ENCODE data around the gene SLC26A9. TPM values are rescaled to one million over a fixed set of nuclear protein-coding genes. Genes with fewer than 3 reads are reported as not detected.

SLC26A9 gene
- polyA plus RNA-seq, 12 donors: 0.05 to 0.27 (median 0.09) TPM; not detected in 6

DNA sequence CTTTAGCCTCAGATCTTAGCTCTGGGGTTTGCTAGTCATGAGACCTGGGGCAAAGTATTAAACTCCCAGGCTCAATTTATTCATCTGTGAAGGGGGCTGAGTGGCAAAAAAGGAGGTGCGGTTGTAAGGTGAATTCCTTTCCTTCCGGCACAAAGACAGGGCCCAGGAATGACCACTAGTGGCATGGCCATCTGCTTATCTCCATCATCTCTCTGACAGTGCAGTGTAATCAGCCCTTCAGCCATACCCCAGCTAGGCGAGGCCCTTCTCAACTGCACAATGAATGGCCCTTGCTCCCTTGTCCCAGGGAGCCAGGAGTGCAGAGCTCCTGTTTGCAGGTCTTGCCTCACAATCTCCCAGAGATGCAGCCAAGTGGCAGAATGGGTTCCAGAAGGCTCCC, 5.6 kb upstream of the SLC26A9 start:
- DNase-seq: no peak

DNA sequence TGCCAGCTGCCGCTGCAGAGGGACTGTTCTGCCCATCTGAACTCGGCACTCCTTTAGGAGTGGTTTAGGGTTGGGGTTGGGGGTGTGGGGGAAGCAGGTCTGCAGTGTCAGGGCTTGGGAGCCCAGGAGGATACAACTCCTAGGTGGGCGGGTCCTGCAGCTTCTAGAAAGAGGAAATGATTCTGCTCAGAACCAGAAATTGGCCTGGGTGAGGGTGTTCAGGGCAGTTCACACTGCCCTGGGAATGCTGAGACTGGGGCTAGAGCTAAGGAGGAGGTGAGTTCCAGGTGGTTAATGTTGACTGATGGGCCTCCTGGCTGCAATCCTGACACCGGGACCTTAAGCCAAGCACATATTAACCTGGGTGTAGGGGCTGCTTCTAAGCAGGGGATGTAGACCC, 4.8 kb upstream of the SLC26A9 start:
- no peak for DNase-seq

DNA sequence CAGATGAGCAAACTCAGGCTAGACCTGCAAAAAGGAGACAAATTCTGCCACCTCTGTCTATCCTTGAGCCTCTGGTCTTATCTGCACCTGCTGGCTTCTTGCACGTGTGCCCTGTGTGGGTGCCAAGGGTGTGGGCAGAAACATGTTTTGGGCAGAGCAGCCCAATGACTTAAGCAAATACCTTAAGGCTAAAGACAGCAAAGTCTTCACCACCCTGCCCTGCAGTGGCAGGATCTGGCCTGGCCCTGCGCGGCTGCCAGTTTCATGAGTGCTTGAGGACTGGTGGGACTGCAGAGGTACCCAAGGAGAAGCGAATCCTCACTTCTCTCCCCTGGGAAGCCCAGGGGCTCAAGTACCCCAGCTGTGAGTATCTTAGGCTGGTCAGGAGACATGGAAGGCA, 3.8 kb upstream of the SLC26A9 start:
- DNase-seq: no peak

DNA sequence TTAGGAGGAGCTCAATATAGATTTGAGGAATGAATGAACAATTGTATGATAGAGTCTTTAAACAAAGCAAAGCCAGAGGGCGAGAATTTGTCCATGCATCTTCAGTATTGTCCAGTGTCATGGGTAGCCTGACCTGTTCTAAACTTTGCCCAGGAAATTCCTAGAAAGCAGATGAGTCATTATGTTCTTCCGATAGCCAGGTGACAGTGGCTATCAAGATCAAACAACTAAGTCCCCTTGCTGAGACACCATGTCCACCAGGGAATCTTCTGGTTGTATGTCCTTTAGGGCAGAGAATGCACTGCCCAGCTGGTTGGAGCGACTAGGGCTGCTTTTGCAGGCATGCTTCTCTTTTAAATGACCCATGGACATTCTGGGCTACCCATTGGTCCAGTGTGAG, 1.8 kb upstream of the SLC26A9 start:
- DNase-seq: no peak

DNA sequence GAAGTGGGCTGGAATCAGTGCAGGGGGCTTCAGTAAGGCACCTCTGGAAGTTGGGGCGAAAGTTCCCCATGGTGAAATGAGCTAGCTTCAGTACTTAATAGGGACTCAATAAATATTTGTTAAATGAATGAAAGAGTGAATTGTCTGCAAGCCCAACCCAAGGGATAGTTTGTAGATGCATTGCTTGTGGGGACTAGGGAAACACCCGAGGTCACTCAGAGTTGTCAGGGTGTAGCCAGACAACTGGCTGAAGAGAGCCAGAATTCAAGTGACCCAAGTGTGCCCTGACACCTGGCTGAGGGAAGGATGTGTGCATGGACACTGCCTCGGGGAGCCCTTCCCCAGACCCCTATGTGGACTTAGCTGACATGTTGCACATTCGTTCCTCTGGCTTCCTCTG, 1.3 kb upstream of the SLC26A9 start:
- no peak for DNase-seq

DNA sequence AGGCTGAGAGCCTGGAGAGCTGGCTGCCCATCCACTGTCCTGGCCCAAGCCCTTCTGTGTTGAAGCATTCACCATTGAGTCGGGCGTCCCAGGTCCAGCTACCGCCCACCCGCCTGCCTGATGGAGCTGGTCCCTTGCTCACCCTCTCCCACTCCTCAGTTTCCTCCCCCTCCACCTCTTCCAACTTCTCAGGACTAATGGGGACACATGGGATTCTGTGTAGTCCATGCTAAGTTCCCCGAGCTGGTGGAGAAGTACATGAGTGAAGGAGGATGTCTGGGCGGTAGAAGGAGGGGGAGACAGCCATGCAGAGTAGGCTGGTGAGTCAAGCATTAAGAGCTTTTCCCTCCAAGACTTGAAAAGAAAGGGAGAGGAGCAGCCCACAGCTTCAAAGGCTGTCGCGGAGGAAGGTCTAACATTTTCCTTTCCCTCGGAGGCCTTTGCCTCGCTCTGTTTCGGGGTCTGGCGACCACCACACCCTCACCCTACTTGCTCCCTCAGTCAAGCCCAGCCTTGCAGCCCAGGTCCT, 561 bp downstream of the SLC26A9 start:
- DNase-seq: no peak

DNA sequence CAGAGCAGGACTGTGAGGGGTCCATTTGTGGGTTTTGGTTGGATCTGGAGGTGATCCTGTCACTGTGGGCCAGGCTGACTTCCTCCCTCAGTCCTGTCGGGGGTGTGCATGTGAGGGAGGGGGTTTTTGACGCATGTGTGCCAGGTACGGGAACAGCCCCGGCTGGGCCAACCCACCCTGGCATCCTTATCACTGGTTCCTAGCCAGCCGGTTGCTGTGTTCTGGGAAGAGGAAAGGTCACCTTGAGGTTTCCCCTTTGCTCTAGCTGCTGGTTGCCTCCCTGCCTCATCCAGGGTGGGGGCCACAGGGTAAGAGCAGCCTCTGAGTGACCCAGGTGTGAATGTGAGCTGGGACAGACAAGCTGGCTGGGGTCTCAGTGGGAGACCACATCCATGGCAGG, 2.5 kb downstream of the SLC26A9 start:
- no peak for DNase-seq

DNA sequence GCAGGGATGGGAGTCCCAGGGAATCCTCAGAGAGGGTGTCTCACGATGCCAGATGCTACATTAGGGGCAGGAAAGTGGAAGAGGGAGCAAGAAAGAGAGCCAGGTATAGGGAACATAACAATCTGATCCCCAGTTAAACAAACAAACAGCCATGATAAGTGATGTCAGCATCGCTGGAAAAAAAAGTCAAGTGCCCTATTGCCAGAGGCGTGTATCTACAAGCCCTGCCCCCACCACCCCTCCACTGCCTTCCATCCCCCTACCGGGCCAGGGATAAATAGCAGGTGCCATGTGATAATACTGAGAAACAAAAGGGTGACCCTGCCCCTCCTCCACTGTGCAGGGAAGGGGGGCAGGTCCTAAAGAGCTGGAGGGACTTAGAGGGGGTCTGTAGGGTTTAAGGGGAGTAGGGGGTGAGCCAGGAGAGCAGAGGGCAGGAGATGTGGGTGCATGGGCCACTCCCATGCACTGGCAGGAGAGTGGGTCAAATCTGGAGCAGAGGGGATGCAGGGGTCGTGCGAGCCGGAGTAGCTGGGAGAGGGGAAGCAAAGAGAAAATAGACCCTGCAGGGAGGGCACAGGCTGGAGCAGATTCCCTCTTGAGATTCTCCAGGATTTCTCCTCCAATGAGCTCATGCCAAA, 3.4 kb downstream of the SLC26A9 start:
- no peak for DNase-seq

DNA sequence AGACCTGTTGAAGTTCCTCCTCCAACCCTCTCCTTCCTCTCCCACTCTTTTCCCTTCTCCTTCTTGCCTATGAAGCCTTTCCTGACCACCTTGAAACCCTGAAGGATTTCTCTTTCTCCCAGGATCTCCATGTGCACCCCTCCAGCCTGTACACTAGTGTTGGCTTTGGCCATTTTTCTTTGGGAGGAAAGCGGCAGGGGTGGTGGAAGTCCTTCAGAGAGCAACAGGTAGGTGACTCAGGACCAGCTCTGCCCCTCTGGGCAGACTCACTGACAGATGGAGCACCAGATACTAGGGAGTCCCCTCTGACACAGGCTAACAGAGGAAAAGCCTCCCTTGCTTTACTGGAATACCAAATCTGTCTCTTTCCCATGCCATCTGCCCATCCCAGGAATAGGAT, 4.6 kb downstream of the SLC26A9 start:
- DNase-seq: no peak

DNA sequence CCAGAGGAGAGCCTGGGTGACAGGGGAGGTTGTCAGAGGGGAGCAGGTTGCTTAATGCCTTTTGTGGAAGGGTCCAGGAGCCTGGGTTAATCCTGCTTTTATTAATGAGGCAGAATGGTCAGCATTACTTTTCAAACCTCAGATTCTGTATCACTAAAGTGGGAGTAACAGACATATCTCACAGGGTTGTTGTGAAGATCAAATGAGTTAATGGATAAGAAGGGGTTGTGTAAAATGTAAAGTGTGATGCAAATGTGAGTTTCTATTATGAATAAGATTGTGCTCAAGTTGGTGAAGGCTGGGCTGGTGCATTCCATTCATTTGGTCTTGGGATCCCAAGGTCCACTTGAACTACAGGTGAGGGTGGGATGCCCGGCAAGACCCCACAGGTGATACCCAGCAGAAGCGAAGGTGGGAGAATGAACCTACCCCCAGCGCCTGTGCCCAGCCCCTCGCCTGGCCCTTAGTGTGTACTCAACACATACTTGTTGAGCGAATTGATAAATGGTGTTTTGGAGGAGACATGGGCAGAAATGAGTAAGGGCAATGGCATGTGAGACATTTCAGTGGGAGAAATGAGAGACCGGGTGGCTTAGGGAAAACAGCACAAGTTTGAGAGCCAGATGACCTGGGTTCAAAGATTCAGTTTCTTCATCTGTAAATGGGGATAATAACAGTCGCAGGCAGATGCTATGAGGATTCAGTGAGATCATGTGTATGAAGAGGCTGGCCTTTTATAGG, 6.2 kb downstream of the SLC26A9 start:
- DNase-seq: no peak

DNA sequence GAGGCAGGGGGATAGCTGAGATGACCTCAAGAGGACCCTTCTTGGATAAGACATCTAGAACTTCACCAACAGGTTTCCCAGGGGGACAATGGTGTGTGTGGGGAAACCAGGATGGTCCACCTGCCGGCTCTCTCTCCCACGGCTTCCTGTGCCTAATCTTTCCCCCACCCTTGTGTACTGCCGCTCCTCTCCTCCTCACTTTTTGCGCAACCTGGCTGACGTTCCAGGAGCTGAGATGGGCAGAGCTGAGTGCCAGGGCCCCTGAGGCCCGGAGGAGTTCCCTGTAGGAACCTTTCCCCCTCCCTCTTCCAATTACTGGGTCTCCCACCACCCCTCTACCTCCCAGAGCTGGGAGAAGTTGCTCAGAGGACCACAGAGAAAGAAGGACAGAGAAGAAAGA, 6.9 kb downstream of the SLC26A9 start:
- no peak for DNase-seq

DNA sequence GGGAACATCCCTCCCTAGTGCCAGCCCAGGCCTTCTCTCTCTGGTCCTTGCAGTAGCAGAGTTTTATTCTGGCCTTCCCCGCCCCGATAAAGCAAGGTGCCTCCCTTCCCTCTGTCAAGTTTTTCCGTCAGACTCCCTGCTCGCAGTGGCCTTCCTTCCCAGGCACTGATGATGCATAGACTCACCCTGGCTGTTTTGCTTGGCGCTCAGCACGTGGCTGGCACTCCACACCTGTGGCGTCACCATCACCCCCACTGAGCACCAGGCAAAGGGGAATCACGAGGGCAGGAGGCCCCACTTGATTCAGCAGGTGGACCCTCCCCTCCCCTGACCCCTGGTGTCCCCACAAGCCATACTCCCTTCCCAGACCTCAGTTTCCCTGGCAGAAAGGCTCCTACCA, 7.4 kb downstream of the SLC26A9 start:
- DNase-seq: no peak

DNA sequence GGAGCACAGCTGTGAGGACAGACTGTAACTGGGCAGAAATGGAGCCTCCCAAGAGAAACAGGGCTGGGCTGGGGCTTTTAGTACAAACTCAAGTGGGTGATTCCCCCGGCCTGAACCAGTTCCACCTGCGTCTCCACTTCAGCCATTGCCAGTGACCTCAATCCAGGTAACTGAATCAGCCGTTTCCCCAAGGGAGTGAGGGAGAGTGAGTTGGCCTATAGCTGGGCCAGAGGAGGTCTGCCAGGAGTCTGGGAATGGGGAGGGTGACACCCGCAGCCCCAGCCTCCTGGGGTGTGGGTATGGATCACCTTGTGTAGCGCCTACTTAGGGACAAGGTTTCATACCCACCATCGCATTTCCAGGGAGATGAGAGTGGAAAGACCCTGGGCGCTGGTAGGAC, 8.5 kb downstream of the SLC26A9 start:
- no peak for DNase-seq

DNA sequence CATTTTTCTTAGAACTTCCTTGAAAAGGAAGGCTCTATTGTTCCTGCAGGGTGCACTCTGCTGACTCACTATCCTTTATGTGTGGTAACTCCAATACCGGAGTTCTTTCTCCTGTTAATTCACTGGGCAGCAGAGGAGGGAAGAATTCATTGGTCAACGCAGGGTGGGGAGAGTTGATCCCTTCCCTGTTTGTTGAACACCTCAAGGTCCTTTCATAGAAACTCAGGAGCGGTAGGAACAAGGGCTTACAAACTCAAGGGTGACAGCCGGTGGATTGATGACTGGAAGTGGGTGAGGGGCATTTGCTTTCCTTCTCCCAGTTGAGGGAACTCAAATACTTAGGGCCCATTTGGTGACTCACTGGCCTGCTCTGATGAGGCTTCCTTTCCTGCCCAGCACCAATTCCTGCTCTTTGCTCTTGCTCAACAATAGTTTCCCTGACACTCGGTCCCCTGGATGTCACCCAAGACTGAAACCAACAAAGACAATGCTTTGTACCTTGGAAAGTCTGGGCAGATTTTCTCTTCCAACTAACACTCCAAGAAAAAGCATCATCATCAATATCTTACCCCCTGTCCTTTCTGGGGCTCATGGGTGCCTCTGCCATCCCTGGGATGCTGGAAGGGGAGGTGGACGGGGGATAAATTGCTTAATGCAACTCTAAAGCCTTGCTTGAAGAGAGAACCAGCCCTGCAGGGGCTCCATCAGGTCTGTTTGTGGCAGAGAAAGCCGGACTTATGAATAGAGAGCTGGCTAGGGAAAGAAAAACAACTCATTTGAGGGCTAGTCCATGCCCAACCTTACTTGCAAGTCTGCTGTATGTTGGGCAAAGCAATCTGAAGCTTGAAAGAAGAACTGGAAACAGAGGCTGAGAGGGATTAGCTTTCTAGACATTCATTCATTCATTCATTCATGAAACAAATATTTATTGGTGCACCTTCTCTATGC, 9.3 kb downstream of the SLC26A9 start:
- DNase-seq: no peak

DNA sequence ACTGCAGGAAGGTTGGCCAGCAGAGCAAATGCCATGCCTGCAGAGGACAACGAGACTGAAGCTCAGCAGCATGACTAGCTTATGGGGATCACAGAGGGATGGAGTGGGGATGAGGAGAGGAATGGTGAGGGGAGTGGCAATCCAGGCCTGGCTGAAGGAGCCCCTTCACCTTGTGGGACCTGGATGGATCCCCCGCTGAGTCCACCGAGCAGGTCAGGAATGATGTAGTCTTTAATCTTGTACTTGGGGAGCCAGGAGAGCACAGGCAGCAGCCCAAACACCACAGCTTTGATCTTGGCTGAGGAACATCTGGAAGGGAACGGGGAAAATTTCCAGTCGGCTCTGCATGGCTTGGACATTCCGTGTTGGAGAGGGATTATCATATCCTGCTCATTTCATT, 10.5 kb downstream of the SLC26A9 start:
- no peak for DNase-seq

DNA sequence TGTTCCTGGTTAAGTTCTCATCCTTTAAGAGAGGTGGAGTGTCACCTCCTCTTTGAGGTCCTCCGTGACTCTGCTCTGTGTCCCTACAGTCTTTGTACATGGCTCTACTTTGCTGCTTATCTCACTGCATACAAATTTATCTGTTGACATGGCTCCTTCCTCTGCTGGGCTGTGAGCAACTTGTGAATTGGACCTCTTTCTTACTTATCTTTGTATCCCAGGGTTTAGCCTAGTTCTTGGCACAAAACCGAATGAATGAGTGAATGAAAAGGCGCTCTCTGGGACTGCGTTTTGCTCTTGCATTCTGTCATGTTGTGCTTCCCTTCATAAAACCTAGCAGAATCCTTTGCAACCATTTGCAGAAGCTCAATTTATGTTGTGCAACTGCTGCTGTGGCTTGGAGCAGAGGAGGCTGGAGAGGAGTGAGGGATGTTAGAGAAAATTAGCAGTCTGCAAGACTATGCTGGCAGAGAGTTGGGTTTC, 12.4 kb downstream of the SLC26A9 start:
- no peak for DNase-seq

DNA sequence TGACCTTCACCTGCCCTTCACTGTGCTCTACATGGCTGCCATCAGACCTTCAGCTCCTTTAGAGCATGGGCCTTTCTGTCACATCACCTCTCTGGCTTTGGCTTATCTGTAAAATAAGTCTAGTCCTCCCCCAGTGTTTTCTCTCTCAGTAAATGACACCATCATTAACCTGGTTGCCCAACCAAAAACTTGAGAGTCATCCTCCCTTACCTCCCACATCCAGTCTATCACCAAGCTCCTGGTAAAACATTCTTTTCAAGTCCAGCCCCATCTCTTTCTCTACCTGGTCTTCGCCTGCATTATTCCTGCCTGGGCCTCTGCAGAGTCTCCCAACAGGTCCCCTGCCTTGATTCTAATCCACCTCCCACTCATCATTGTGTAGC, 13.1 kb downstream of the SLC26A9 start:
- DNase-seq: no peak

DNA sequence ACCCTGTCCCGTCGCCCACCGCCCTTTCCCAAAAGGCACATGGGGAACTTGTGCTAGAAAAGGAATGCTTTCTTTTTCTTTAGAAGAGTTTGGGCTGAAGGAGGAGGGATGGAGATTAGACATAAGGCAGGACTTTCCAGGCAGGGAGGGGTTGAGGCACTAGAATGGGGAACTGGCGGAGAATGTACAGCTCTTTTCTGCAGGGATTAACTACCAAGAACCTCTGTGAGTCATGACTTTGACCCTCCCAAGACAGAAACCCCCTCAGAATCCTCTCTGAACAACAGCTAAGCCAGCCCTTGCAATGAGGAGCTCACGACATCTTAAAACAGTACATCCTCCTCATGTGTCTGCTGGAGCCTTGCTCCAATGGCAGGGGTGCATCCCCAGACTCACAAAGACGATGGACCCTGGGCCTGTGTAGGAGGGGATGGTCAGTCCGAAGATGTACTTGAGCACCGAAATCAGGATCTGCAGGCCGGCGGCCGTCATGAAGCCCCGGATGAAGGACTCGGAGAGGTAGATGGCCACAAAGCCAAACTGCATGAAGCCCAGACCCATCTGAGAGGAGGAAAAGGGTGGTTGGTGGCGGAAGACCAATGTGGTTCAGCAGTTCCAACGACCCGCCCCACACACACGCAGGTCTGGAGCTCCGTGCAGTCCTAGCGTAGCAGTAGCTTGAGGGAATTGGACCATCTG, 13.6 kb downstream of the SLC26A9 start:
- no peak for DNase-seq

DNA sequence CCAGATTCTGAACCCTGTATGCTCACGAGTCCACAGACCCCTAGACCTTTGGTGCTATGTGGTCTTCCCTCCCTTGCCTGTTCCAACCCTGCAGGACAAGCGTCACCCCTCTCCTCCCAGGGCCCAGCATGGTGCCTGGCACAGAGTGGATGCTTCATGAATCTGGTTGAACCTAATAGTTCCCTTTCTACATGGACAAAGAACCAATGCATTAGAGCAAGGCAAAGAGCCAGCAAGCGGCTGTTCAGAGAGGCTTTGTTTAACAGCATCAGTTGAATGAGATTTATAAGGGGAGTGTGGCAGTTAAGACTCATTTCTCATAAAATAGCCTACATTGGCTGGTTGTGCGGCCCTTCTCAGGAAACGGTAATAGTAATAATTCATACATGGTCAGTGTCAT, 14.9 kb downstream of the SLC26A9 start:
- DNase-seq: no peak

DNA sequence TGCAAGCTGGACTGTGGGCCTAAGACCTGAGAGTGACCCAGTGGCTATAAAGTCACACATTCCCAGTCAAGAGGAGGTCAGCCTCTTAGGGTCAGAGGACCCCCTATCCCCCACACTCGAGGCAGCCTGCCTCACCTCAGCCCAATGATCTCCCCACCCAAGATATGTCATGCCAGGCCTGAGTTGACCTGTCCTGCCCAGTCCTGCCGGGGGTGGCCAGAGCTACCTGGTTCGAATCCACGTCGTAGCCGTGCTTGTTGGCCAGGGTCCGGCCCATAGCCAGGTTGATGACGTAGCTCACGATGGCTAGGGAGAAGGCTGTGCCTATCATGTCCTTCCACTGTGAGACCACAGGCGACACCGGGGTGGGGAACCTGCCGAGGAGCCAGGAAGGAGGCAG, 15.6 kb downstream of the SLC26A9 start:
- no peak for DNase-seq

DNA sequence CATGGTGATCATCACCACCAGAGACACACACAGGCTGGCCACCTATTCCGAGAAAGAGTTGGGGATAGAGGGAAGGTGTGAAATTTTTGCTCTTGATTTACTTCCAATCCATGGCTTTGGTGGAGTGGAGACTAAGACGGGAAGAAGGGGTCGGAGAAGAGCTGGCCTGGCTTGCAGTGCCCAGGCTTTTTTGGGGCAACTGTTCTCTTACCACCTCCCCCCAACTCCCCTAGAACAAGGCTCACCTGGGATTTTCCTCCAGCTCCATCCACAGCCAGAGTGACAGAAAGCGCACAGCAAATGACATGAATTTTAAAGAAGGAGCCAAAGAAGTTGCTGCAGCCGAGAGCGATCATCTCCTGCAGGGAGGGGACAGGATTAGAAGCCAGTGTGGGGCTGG, 16.0 kb downstream of the SLC26A9 start:
- no peak for DNase-seq

DNA sequence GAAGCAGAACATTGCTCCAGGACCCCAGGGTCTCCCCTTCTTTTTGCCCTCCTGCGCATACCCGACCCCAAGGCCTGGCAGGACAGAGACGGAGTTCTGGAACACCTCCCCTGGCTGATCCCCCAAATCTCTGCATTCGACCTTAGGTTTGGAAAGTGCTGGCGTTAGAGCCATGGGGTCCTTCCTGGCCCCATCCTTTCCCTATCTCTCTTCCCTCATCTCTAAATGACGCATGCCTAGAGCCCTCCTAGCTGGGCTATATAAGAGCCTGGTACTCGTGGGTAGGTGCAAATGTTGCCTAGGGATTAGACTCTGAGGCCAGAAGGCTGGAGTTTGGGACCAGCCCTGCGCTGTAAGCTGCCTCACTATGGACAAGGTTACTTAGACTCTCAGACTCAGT, 16.6 kb downstream of the SLC26A9 start:
- no peak for DNase-seq

Data from muscle of arm (tissue), 12 donors.